ENCODE results near the gene PPM1H.
A peak's percentile ranks its signal among the peaks of the same experiment; 100 is the strongest.

PPM1H gene

GRCh38 chr12:62933602-62934238, 1.2 kb downstream of the PPM1H start:
- no peak overlapping the region for H2BK120ac ChIP-seq (ENCODE audit: low read depth, low read length)
- no peak overlapping the region for H4K91ac ChIP-seq (ENCODE audit: low read length)
- peak overlapping the region; percentile 44 for H3K27ac ChIP-seq (ENCODE audit: low read length, poor library complexity, severe bottlenecking)
- peak overlapping the region; percentile 67 to 84 for H3K4me3 ChIP-seq (ENCODE audit: insufficient read depth in 1 of 2, low read depth in 1 of 2, low read length in 2 of 2)
- H3K79me1 ChIP-seq (replicated peaks; ENCODE audit: low read length, poor library complexity, severe bottlenecking) = peaks cover 7% of the 10 kb centered on the region
- 0% methylated on average over 10 of the region's 24 CpGs for WGBS
- H3K27me3 ChIP-seq (ENCODE audit: control insufficient read depth in 1 of 2, insufficient read depth in 1 of 2, low read length in 2 of 2) = peaks cover 0 to 51% of the 10 kb centered on the region in 2 experiments
- H2BK12ac ChIP-seq (ENCODE audit: low read length in 2 of 2) = no peak overlapping the region
- no peak overlapping the region for H2AFZ ChIP-seq (ENCODE audit: low read depth, low read length)
- H3K9ac ChIP-seq (ENCODE audit: low read length) = peak overlapping the region; percentile 64
- peak overlapping the region in 1 of 2 experiments; percentile 80 for H3K14ac ChIP-seq (ENCODE audit: low read length in 2 of 2)
- H3K9me3 ChIP-seq (ENCODE audit: control insufficient read depth, low read length) = no peaks in the 10 kb centered on the region
- no peak overlapping the region for H3K23ac ChIP-seq (ENCODE audit: low read length in 2 of 2)
- H2BK15ac ChIP-seq (ENCODE audit: low read depth, poor library complexity, severe bottlenecking) = no peak overlapping the region
- H3K4me2 ChIP-seq (ENCODE audit: low read length, poor library complexity, severe bottlenecking) = peak overlapping the region; percentile 97
- H3K4me1 ChIP-seq (ENCODE audit: control insufficient read depth, insufficient read depth, low read depth, low read length) = peaks cover 4% of the 10 kb centered on the region
- H3K4ac ChIP-seq (ENCODE audit: low read depth in 1 of 2, low read length in 2 of 2) = no peak overlapping the region
- no peak overlapping the region for H3K18ac ChIP-seq (ENCODE audit: low read depth in 1 of 2, low read length in 2 of 2)
- H3K36me3 ChIP-seq (ENCODE audit: control insufficient read depth in 1 of 2, insufficient read depth in 2 of 2, low read depth in 1 of 2, low read length in 2 of 2) = no peaks in the 10 kb centered on the region
- H2AK5ac ChIP-seq (ENCODE audit: low read length, severe bottlenecking) = no peak overlapping the region
- H4K8ac ChIP-seq (ENCODE audit: low read length) = no peak overlapping the region
- DNase-seq = peak; percentile 21
- peak overlapping the region; percentile 33 for H2BK5ac ChIP-seq (ENCODE audit: low read depth, low read length, poor library complexity, severe bottlenecking)

- peak overlapping the region; percentile 45 to 84 for H3K4me3 ChIP-seq (ENCODE audit: insufficient read depth in 1 of 2, low read depth in 1 of 2, low read length in 2 of 2)
- no peak overlapping the region for H2BK120ac ChIP-seq (ENCODE audit: low read depth, low read length)
- H3K23ac ChIP-seq (ENCODE audit: low read length in 2 of 2) = no peak overlapping the region
- H2BK12ac ChIP-seq (ENCODE audit: low read length in 2 of 2) = no peak overlapping the region
- H3K27me3 ChIP-seq (ENCODE audit: control insufficient read depth in 1 of 2, insufficient read depth in 1 of 2, low read length in 2 of 2) = peaks cover 0 to 52% of the 10 kb centered on the region in 2 experiments
- H2AK5ac ChIP-seq (ENCODE audit: low read length, severe bottlenecking) = no peak overlapping the region
- H3K4me1 ChIP-seq (ENCODE audit: control insufficient read depth, insufficient read depth, low read depth, low read length) = peaks cover 4% of the 10 kb centered on the region
- H4K8ac ChIP-seq (ENCODE audit: low read length) = no peak overlapping the region
- no peak overlapping the region for H3K9ac ChIP-seq (ENCODE audit: low read length)
- H2BK5ac ChIP-seq (ENCODE audit: low read depth, low read length, poor library complexity, severe bottlenecking) = no peak overlapping the region
- WGBS = 5% methylated on average over 13 of the region's 15 CpGs
- no peak overlapping the region for H3K4ac ChIP-seq (ENCODE audit: low read depth in 1 of 2, low read length in 2 of 2)
- H3K4me2 ChIP-seq (ENCODE audit: low read length, poor library complexity, severe bottlenecking) = peak overlapping the region; percentile 97
- DNase-seq = no peak
- no peak overlapping the region for H4K91ac ChIP-seq (ENCODE audit: low read length)
- no peaks in the 10 kb centered on the region for H3K9me3 ChIP-seq (ENCODE audit: control insufficient read depth, low read length)
- no peak overlapping the region for H2AFZ ChIP-seq (ENCODE audit: low read depth, low read length)
- H3K79me1 ChIP-seq (replicated peaks; ENCODE audit: low read length, poor library complexity, severe bottlenecking) = peaks cover 7% of the 10 kb centered on the region
- no peaks in the 10 kb centered on the region for H3K36me3 ChIP-seq (ENCODE audit: control insufficient read depth in 1 of 2, insufficient read depth in 2 of 2, low read depth in 1 of 2, low read length in 2 of 2)
- H2BK15ac ChIP-seq (ENCODE audit: low read depth, poor library complexity, severe bottlenecking) = no peak overlapping the region
- H3K14ac ChIP-seq (ENCODE audit: low read length in 2 of 2) = no peak overlapping the region
- no peak overlapping the region for H3K27ac ChIP-seq (ENCODE audit: low read length, poor library complexity, severe bottlenecking)
- H3K18ac ChIP-seq (ENCODE audit: low read depth in 1 of 2, low read length in 2 of 2) = no peak overlapping the region
Measured at GRCh38 chr12:62933220-62933601, 1.7 kb downstream of the PPM1H start.

- Histone ChIP-seq H3K9me3 (ENCODE audit: control insufficient read depth, low read length) (no peaks in the 10 kb centered on the region), H3K14ac (ENCODE audit: low read length in 2 of 2) (no peak overlapping the region), H2BK120ac (ENCODE audit: low read depth, low read length) (no peak overlapping the region), H3K18ac (ENCODE audit: low read depth in 1 of 2, low read length in 2 of 2) (no peak overlapping the region), H2BK12ac (ENCODE audit: low read length in 2 of 2) (no peak overlapping the region), H2AK5ac (ENCODE audit: low read length, severe bottlenecking) (no peak overlapping the region), H2AFZ (ENCODE audit: low read depth, low read length) (no peak overlapping the region), H2BK5ac (ENCODE audit: low read depth, low read length, poor library complexity, severe bottlenecking) (no peak overlapping the region), H4K91ac (ENCODE audit: low read length) (no peak overlapping the region), H3K23ac (ENCODE audit: low read length in 2 of 2) (no peak overlapping the region), H3K79me1 (replicated peaks; ENCODE audit: low read length, poor library complexity, severe bottlenecking) (peaks cover 7% of the 10 kb centered on the region), H3K4ac (ENCODE audit: low read depth in 1 of 2, low read length in 2 of 2) (no peak overlapping the region), H4K8ac (ENCODE audit: low read length) (no peak overlapping the region), H2BK15ac (ENCODE audit: low read depth, poor library complexity, severe bottlenecking) (no peak overlapping the region), H3K27me3 (ENCODE audit: control insufficient read depth in 1 of 2, insufficient read depth in 1 of 2, low read length in 2 of 2) (peaks cover 0 to 56% of the 10 kb centered on the region in 2 experiments), H3K36me3 (ENCODE audit: control insufficient read depth in 1 of 2, insufficient read depth in 2 of 2, low read depth in 1 of 2, low read length in 2 of 2) (no peaks in the 10 kb centered on the region), H3K9ac (ENCODE audit: low read length) (no peak overlapping the region), H3K4me3 (ENCODE audit: insufficient read depth in 1 of 2, low read depth in 1 of 2, low read length in 2 of 2) (no peak overlapping the region), H3K27ac (ENCODE audit: low read length, poor library complexity, severe bottlenecking) (no peak overlapping the region), H3K4me2 (ENCODE audit: low read length, poor library complexity, severe bottlenecking) (no peak overlapping the region), H3K4me1 (ENCODE audit: control insufficient read depth, insufficient read depth, low read depth, low read length) (peaks cover 4% of the 10 kb centered on the region)
- WGBS = 91% methylated on average over 3 of the region's 3 CpGs
- DNase-seq = no peak
Measured at GRCh38 chr12:62931477-62931876, 3.5 kb downstream of the PPM1H start.

- no peak overlapping the region for H4K8ac ChIP-seq (ENCODE audit: low read length)
- no peak overlapping the region for H4K91ac ChIP-seq (ENCODE audit: low read length)
- peaks cover 0 to 56% of the 10 kb centered on the region in 2 experiments for H3K27me3 ChIP-seq (ENCODE audit: control insufficient read depth in 1 of 2, insufficient read depth in 1 of 2, low read length in 2 of 2)
- no peak overlapping the region for H3K14ac ChIP-seq (ENCODE audit: low read length in 2 of 2)
- no peak overlapping the region for H3K4me2 ChIP-seq (ENCODE audit: low read length, poor library complexity, severe bottlenecking)
- H2BK5ac ChIP-seq (ENCODE audit: low read depth, low read length, poor library complexity, severe bottlenecking) = no peak overlapping the region
- H3K79me1 ChIP-seq (replicated peaks; ENCODE audit: low read length, poor library complexity, severe bottlenecking) = peaks cover 12% of the 10 kb centered on the region
- H2BK12ac ChIP-seq (ENCODE audit: low read length in 2 of 2) = no peak overlapping the region
- H3K4ac ChIP-seq (ENCODE audit: low read depth in 1 of 2, low read length in 2 of 2) = no peak overlapping the region
- no peak overlapping the region for H3K27ac ChIP-seq (ENCODE audit: low read length, poor library complexity, severe bottlenecking)
- H2AFZ ChIP-seq (ENCODE audit: low read depth, low read length) = no peak overlapping the region
- H3K36me3 ChIP-seq (ENCODE audit: control insufficient read depth in 1 of 2, insufficient read depth in 2 of 2, low read depth in 1 of 2, low read length in 2 of 2) = no peaks in the 10 kb centered on the region
- no peak overlapping the region for H3K18ac ChIP-seq (ENCODE audit: low read depth in 1 of 2, low read length in 2 of 2)
- H2AK5ac ChIP-seq (ENCODE audit: low read length, severe bottlenecking) = no peak overlapping the region
- no peak overlapping the region for H2BK15ac ChIP-seq (ENCODE audit: low read depth, poor library complexity, severe bottlenecking)
- DNase-seq = no peak
- WGBS = 26% methylated on average over 3 of the region's 5 CpGs
- no peak overlapping the region for H3K23ac ChIP-seq (ENCODE audit: low read length in 2 of 2)
- no peaks in the 10 kb centered on the region for H3K9me3 ChIP-seq (ENCODE audit: control insufficient read depth, low read length)
- no peak overlapping the region for H2BK120ac ChIP-seq (ENCODE audit: low read depth, low read length)
- H3K9ac ChIP-seq (ENCODE audit: low read length) = no peak overlapping the region
- H3K4me3 ChIP-seq (ENCODE audit: insufficient read depth in 1 of 2, low read depth in 1 of 2, low read length in 2 of 2) = no peak overlapping the region
- peaks cover 4% of the 10 kb centered on the region for H3K4me1 ChIP-seq (ENCODE audit: control insufficient read depth, insufficient read depth, low read depth, low read length)
Measured at GRCh38 chr12:62930546-62931425, 4.2 kb downstream of the PPM1H start.

Measured in mesenchymal stem cell (in vitro differentiated cells and primary cell).